Neural cell (in vitro differentiated cells): ENCODE measurements around the gene IQSEC1. TPM values are rescaled to one million over a fixed set of nuclear protein-coding genes. Genes with fewer than 3 reads are reported as not detected.

Experiments used
- H2AFZ ChIP-seq: fragments of 200-600, 300-800 bp; sonication (generic), shearing (Covaris generic); 2 replicates; pipeline ENCODE4 v1.6.0; 2014; ENCODE audit warnings: low read depth, mild to moderate bottlenecking, antibody characterized with exemption, low read length, moderate library complexity
- H3F3A ChIP-seq: fragments of 200-600 bp; shearing (Covaris generic); 2 replicates; pipeline ENCODE4 v1.6.1; 2016; ENCODE audit warnings: mild to moderate bottlenecking, moderate library complexity, mixed read lengths, antibody characterized with exemption, low read length; ENCODE audit not compliant: insufficient read depth, poor library complexity, severe bottlenecking
- H3K27ac ChIP-seq: fragments of 200-600, 300-800 bp; sonication (generic), shearing (Covaris generic); 2 replicates; pipeline ENCODE4 v1.5.1; 2014; ENCODE audit warnings: mild to moderate bottlenecking, low read length, moderate library complexity
- H3K27me3 ChIP-seq: fragments of 300-800, 200-600 bp; sonication (generic), shearing (Covaris generic); 2 replicates; pipeline ENCODE4 v1.6.0; 2014; ENCODE audit warnings: mild to moderate bottlenecking, low read depth, low read length, moderate library complexity; ENCODE audit not compliant: insufficient read depth
- H3K36me3 ChIP-seq: fragments of 300-800, 200-600 bp; sonication (generic), shearing (Covaris generic); 2 replicates; pipeline ENCODE4 v1.5.1; 2014; ENCODE audit warnings: mild to moderate bottlenecking, antibody characterized with exemption, low read length, moderate library complexity; ENCODE audit not compliant: insufficient read depth
- H3K4me2 ChIP-seq: fragments of 300-800, 200-600 bp; sonication (generic), shearing (Covaris generic); 2 replicates; pipeline ENCODE4 v1.6.0; 2014; ENCODE audit warnings: mild to moderate bottlenecking, low read length
- H3K4me3 ChIP-seq: fragments of 300-800, 200-600 bp; sonication (generic), shearing (Covaris generic); 2 replicates; pipeline ENCODE4 v1.5.1; 2014; ENCODE audit warnings: mild to moderate bottlenecking, low read length, moderate library complexity
- H3K79me2 ChIP-seq: fragments of 200-600 bp; shearing (Covaris generic); replicated peaks from 2 replicates; pipeline ENCODE4 v1.6.0; 2014; ENCODE audit warnings: mild to moderate bottlenecking, low read length, moderate library complexity; ENCODE audit not compliant: insufficient read depth
- H3K9ac ChIP-seq: fragments of 300-800, 200-600 bp; sonication (generic), shearing (Covaris generic); 2 replicates; pipeline ENCODE4 v1.6.1; 2016; ENCODE audit warnings: mild to moderate bottlenecking, low read length, mixed read lengths
- H3K9me2 ChIP-seq: fragments of 200-600 bp; shearing (Covaris generic); 2 replicates; pipeline ENCODE4 v1.6.1; 2016; ENCODE audit warnings: mild to moderate bottlenecking, low read length, mixed read lengths; ENCODE audit not compliant: insufficient read depth
- H3K9me3 ChIP-seq: fragments of 200-600, 300-800 bp; sonication (generic), shearing (Covaris generic); 2 replicates; pipeline ENCODE4 v1.6.1; 2016; ENCODE audit warnings: mild to moderate bottlenecking, mixed run types, low read length, moderate library complexity, mixed read lengths
- H4K20me1 ChIP-seq: fragments of 200-600 bp; shearing (Covaris generic); 2 replicates; pipeline ENCODE4 v1.6.1; 2016; ENCODE audit warnings: mild to moderate bottlenecking, mixed run types; ENCODE audit not compliant: insufficient read depth
- CTCF ChIP-seq: fragments of 450-650 bp; IDR thresholded peaks from 2 replicates; pipeline ENCODE4 v1.5.1; 2014; ENCODE audit warnings: antibody characterized with exemption, mild to moderate bottlenecking, moderate library complexity; ENCODE audit not compliant: poor library complexity, severe bottlenecking
- EZH2 ChIP-seq: fragments of 200-600, 300-800 bp; shearing (Covaris generic), sonication (generic); IDR thresholded peaks from 2 replicates; pipeline ENCODE4 v1.6.1; 2014; ENCODE audit warnings: antibody characterized with exemption, low read length, borderline replicate concordance, mild to moderate bottlenecking; ENCODE audit not compliant: insufficient read depth, poor library complexity, severe bottlenecking
- MXI1 ChIP-seq: fragments of 450-650 bp; conservative IDR thresholded peaks from 2 replicates; pipeline ENCODE4 v1.6.1; 2014; ENCODE audit warnings: antibody characterized with exemption, mild to moderate bottlenecking; ENCODE audit not compliant: poor library complexity, severe bottlenecking
- POLR2AphosphoS5 ChIP-seq: IDR thresholded peaks from 2 replicates; pipeline ENCODE4 v1.6.1; 2012
- RAD21 ChIP-seq: fragments of 450-650 bp; conservative IDR thresholded peaks from 2 replicates; pipeline ENCODE4 v1.6.1; 2014; ENCODE audit warnings: antibody characterized with exemption, mild to moderate bottlenecking, moderate library complexity
- SMC3 ChIP-seq: fragments of 450-650 bp; conservative IDR thresholded peaks from 2 replicates; pipeline ENCODE4 v1.6.1; 2014; ENCODE audit warnings: antibody characterized with exemption, mild to moderate bottlenecking, moderate library complexity; ENCODE audit not compliant: poor library complexity
- TAF1 ChIP-seq: IDR thresholded peaks from 2 replicates; pipeline ENCODE4 v1.6.1; 2012; ENCODE audit warnings: low read depth
- polyA plus RNA-seq: library from polyadenylated mRNA; depleted of rRNA; stranded (reverse); fragments of >200 nt; gene quantifications from 2 replicates; pipeline ENCODE4 v1.2.3, GENCODE V29; 2014
- TF ChIP-seq, protein P1 (sequence below): IDR thresholded peaks from 2 replicates; pipeline ENCODE4 v1.6.1; 2012; ENCODE audit warnings: borderline replicate concordance

The IQSEC1 gene
- polyA plus RNA-seq, 1 donor from 2014 or later: 6.0 TPM

DNA sequence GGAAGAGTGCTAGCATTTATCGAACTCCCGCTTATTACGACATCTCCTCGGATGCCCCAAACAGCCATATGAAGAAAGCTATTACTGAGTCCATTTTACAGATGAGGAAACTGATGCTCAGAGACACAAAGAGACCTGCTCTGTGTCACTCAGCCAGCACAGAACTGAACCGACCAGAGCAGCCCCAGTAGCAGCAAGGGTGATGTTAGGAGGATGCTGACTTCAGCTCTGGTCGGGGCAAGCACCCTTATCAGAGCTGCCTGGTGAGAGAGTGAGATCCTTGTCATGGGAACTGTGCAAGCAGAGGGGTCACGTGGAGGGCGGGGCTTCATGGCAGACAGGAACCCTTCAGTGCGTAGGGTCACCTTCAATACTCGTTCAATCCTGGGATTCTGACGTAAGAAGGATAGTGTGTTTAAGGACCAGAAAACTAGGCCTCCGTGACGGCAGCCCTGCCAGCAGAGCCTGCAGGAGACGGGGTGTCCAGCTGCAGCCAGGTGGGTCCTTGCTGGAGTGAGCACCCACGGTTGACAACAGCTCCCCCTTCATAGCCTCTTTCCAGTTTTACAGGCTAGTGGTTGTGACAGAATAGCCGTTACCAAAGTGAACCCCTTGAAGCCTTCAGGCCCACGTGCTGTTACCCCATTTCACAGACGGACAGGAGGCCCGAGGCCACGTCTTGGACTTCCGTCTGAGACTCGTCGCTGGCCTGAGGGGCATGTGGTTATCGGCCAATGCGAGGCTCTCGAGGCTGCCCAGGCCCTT is 12.0 kb upstream of the IQSEC1 start:
- H2AFZ ChIP-seq: no peak overlapping the region
- no peaks in the 10 kb centered on the region for H3K27me3 ChIP-seq
- H3K9ac ChIP-seq: no peak overlapping the region
- no peaks in the 10 kb centered on the region for H3F3A ChIP-seq
- H3K9me2 ChIP-seq: no peaks in the 10 kb centered on the region
- no peaks in the 10 kb centered on the region for H3K9me3 ChIP-seq
- no peak overlapping the region for H3K27ac ChIP-seq
- H4K20me1 ChIP-seq: no peaks in the 10 kb centered on the region
- no peak for TF ChIP-seq SMC3
- no peak for TF ChIP-seq RAD21
- TF ChIP-seq, protein P1, sequence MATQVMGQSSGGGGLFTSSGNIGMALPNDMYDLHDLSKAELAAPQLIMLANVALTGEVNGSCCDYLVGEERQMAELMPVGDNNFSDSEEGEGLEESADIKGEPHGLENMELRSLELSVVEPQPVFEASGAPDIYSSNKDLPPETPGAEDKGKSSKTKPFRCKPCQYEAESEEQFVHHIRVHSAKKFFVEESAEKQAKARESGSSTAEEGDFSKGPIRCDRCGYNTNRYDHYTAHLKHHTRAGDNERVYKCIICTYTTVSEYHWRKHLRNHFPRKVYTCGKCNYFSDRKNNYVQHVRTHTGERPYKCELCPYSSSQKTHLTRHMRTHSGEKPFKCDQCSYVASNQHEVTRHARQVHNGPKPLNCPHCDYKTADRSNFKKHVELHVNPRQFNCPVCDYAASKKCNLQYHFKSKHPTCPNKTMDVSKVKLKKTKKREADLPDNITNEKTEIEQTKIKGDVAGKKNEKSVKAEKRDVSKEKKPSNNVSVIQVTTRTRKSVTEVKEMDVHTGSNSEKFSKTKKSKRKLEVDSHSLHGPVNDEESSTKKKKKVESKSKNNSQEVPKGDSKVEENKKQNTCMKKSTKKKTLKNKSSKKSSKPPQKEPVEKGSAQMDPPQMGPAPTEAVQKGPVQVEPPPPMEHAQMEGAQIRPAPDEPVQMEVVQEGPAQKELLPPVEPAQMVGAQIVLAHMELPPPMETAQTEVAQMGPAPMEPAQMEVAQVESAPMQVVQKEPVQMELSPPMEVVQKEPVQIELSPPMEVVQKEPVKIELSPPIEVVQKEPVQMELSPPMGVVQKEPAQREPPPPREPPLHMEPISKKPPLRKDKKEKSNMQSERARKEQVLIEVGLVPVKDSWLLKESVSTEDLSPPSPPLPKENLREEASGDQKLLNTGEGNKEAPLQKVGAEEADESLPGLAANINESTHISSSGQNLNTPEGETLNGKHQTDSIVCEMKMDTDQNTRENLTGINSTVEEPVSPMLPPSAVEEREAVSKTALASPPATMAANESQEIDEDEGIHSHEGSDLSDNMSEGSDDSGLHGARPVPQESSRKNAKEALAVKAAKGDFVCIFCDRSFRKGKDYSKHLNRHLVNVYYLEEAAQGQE: no peak
- H3K4me3 ChIP-seq: no peak overlapping the region
- H3K36me3 ChIP-seq: no peaks in the 10 kb centered on the region
- no peak overlapping the region for H3K4me2 ChIP-seq
- no peaks in the 10 kb centered on the region for H3K79me2 ChIP-seq

DNA sequence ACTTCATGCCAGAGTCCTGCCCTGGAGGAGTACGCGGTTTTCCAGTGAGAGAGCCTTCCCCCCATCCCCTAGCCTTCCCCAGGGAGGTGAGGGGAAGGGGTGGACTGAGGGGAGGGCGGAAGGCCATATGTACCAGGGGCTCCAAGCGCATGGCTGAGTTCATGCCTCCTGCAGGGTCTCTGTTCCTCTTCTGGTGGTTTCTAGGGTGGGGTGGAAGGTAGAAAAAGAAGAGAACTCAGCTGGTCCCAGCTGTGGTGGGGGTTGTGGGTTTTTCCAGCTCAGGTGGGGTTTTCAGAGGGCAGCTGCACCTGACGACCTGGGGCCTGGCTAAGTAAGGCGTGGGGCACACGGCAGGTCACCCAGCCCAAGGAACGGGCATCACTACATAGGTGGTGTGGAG is 10.7 kb upstream of the IQSEC1 start:
- Histone ChIP-seq H3K4me3 (no peak overlapping the region), H3K27ac (no peak overlapping the region), H3K9me3 (no peaks in the 10 kb centered on the region), H3F3A (no peaks in the 10 kb centered on the region), H3K27me3 (no peaks in the 10 kb centered on the region), H2AFZ (no peak overlapping the region), H4K20me1 (no peaks in the 10 kb centered on the region), H3K9ac (no peak overlapping the region), H3K79me2 (no peaks in the 10 kb centered on the region), H3K9me2 (no peaks in the 10 kb centered on the region), H3K36me3 (no peaks in the 10 kb centered on the region), H3K4me2 (no peak overlapping the region)
- TF ChIP-seq CTCF (no peak), EZH2 (no peak), RAD21 (no peak), MXI1 (no peak), SMC3 (no peak), POLR2AphosphoS5 (no peak), TAF1 (no peak)
- TF ChIP-seq, protein P1: no peak
